Endodermal cell (in vitro differentiated cells): ENCODE data around the gene MAGEC2. TPM values are rescaled to one million over a fixed set of nuclear protein-coding genes. Genes with fewer than 3 reads are reported as not detected.

ENCODE experiments used
- DNase-seq: peaks from one replicate; pipeline ENCODE4 v3.0.0-alpha.2; 2017
- H3K27ac ChIP-seq: 2 replicates; pipeline ENCODE4 v1.5.1; 2013; ENCODE audit warnings: mild to moderate bottlenecking, low read depth, low read length, moderate library complexity
- H3K27me3 ChIP-seq: 2 replicates; pipeline ENCODE4 v1.6.1; 2013; ENCODE audit warnings: mild to moderate bottlenecking, low read length, moderate library complexity; ENCODE audit not compliant: insufficient read depth, control insufficient read depth, poor library complexity, severe bottlenecking
- H3K36me3 ChIP-seq: 2 replicates; pipeline ENCODE4 v1.7.0; 2013; ENCODE audit warnings: mild to moderate bottlenecking, low read length, moderate library complexity; ENCODE audit not compliant: control insufficient read depth, insufficient read depth
- H3K4me1 ChIP-seq: one replicate; pipeline ENCODE4 v1.7.0; 2013; ENCODE audit warnings: low read length; ENCODE audit not compliant: control insufficient read depth, insufficient read depth
- H3K4me3 ChIP-seq: 2 replicates; pipeline ENCODE4 v1.5.1; 2013; ENCODE audit warnings: mild to moderate bottlenecking, low read length, moderate library complexity
- H3K9ac ChIP-seq: 2 replicates; pipeline ENCODE4 v1.6.1; 2013; ENCODE audit warnings: mild to moderate bottlenecking, low read length, moderate library complexity; ENCODE audit not compliant: poor library complexity, severe bottlenecking; ENCODE audit errors: extremely low read depth
- H3K9me3 ChIP-seq: 2 replicates; pipeline ENCODE4 v1.6.1; 2013; ENCODE audit warnings: mild to moderate bottlenecking, low read length, moderate library complexity; ENCODE audit not compliant: control insufficient read depth
- H3K27ac Mint-ChIP-seq: 2 replicates; pipeline ENCODE4 v1.8.0; 2020; ENCODE audit warnings: mixed read lengths
- H3K27me3 Mint-ChIP-seq: 2 replicates; pipeline ENCODE4 v1.8.0; 2021; ENCODE audit warnings: mild to moderate bottlenecking, mixed read lengths; ENCODE audit not compliant: insufficient read depth
- H3K36me3 Mint-ChIP-seq: 2 replicates; pipeline ENCODE4 v1.8.0; 2020; ENCODE audit warnings: low read depth, mixed read lengths
- H3K4me1 Mint-ChIP-seq: 2 replicates; pipeline ENCODE4 v1.8.0; 2020; ENCODE audit warnings: mixed read lengths
- H3K4me3 Mint-ChIP-seq: 2 replicates; pipeline ENCODE4 v1.8.0; 2020; ENCODE audit warnings: mild to moderate bottlenecking, moderate library complexity, mixed read lengths
- H3K9me3 Mint-ChIP-seq: 2 replicates; pipeline ENCODE4 v1.8.0; 2020; ENCODE audit warnings: mild to moderate bottlenecking, mixed read lengths
- CTCF ChIP-seq: fragments of 200-600 bp; sonication (generic); conservative IDR thresholded peaks from 2 replicates; pipeline ENCODE4 v1.5.0; 2021; ENCODE audit warnings: antibody characterized with exemption, mild to moderate bottlenecking
- WGBS, 2 experiments: methylation state at CpG; one replicate each; pipeline versions ENCODE4 v1.1.5 to v1.1.7; 2013; ENCODE audit warnings: missing lambda C conversion rate in 2 of 2, mixed read lengths in 1 of 2; ENCODE audit not compliant: insufficient coverage in 1 of 2, insufficient read length in 1 of 2; 5-methylcytosine and 5-hydroxymethylcytosine counted together
- total RNA-seq, 2 donors: library from RNA; stranded (reverse); fragmentation: NEBNext Ultra II Directional in 1 of 2; extraction: Animal tissue kit (Norgen Biotek cat#: 25700) in 1 of 2; gene quantifications; 2 replicates in 1 of 2; 3 replicates in 1 of 2; pipeline ENCODE4 v1.2.1, GENCODE V29; 2021

Gene MAGEC2
- total RNA-seq, 2 donors from 2014 or later: not detected

DNA sequence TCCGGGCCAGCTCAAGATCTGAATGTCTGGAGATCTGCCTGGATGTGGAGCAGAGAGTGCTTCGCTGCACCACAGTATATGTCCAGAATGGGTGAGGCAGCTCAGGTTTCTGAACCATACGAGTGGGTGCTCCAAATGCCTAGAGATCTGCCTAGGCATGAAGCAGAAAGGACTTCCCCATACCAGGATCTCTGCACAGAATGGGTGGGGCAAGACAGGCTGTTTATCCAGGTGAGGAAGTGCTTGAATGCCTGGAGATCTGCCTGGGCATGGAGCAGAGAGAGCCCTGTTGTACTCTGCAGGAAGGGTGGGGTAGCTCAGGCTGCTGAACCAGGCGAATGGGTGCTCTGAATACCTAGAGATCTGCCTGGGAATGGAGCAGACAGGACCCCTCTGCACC lies 45.4 kb upstream of the MAGEC2 start:
- 89% methylated on average over 4 of the region's 4 CpGs; no CpG with 5 or more reads in 1 of the 2 experiments for WGBS, 2 experiments
- H3K4me3 ChIP-seq: no peak overlapping the region
- Mint-ChIP-seq H3K4me1 (no peaks in the 10 kb centered on the region), H3K36me3 (no peaks in the 10 kb centered on the region), H3K27me3 (no peaks in the 10 kb centered on the region), H3K9me3 (peaks cover 50% of the 10 kb centered on the region), H3K4me3 (no peak overlapping the region), H3K27ac (no peak overlapping the region)
- H3K27me3 ChIP-seq: no peaks in the 10 kb centered on the region
- no peak for TF ChIP-seq CTCF
- H3K4me1 ChIP-seq: no peaks in the 10 kb centered on the region
- no peak overlapping the region for H3K9ac ChIP-seq
- no peaks in the 10 kb centered on the region for H3K9me3 ChIP-seq
- no peaks in the 10 kb centered on the region for H3K36me3 ChIP-seq
- no peak overlapping the region for H3K27ac ChIP-seq
- no peak for DNase-seq

- Mint-ChIP-seq H3K4me1 (no peaks in the 10 kb centered on the region), H3K4me3 (no peak overlapping the region), H3K36me3 (no peaks in the 10 kb centered on the region), H3K27ac (no peak overlapping the region), H3K9me3 (peaks cover 56% of the 10 kb centered on the region), H3K27me3 (no peaks in the 10 kb centered on the region)
- Histone ChIP-seq H3K9ac (no peak overlapping the region), H3K9me3 (no peaks in the 10 kb centered on the region), H3K27me3 (no peaks in the 10 kb centered on the region), H3K27ac (no peak overlapping the region), H3K4me1 (no peaks in the 10 kb centered on the region), H3K4me3 (no peak overlapping the region), H3K36me3 (no peaks in the 10 kb centered on the region)
- 76% methylated on average over 5 of the region's 5 CpGs; no CpG with 5 or more reads in 1 of the 2 experiments for WGBS, 2 experiments
- DNase-seq: no peak
- peak; percentile 36 for TF ChIP-seq CTCF
Measured at GRCh38 chrX:142249721-142250120, 44.6 kb upstream of the MAGEC2 start.

GRCh38 chrX:142244568-142244967 lies 39.5 kb upstream of the MAGEC2 start:
- no peaks in the 10 kb centered on the region for H3K9me3 ChIP-seq
- H3K9ac ChIP-seq: no peak overlapping the region
- no peak for TF ChIP-seq CTCF
- H3K27me3 ChIP-seq: no peaks in the 10 kb centered on the region
- WGBS, 2 experiments: 20% methylated on average over 4 of the region's 4 CpGs; no CpG with 5 or more reads in 1 of the 2 experiments
- no peak overlapping the region for H3K4me3 ChIP-seq
- H3K4me1 ChIP-seq: no peaks in the 10 kb centered on the region
- Mint-ChIP-seq H3K9me3 (peaks cover 42% of the 10 kb centered on the region), H3K4me3 (no peak overlapping the region), H3K27me3 (no peaks in the 10 kb centered on the region), H3K4me1 (no peaks in the 10 kb centered on the region), H3K36me3 (no peaks in the 10 kb centered on the region), H3K27ac (no peak overlapping the region)
- DNase-seq: no peak
- H3K36me3 ChIP-seq: no peaks in the 10 kb centered on the region
- no peak overlapping the region for H3K27ac ChIP-seq
